A549 (cell line): Measurements from ENCODE around the gene KIF1B.

ENCODE experiments used
- CTCF ChIP-seq: fragments of >200 bp; sonication (Bioruptor Twin); formaldehyde crosslinking; IDR thresholded peaks from 3 replicates; pipeline ENCODE4 v1.5.1; 2016
- HOXB13 ChIP-seq: fragments of 250-450 bp; sonication (Bioruptor Pico); IDR thresholded peaks from 2 replicates; pipeline ENCODE4 v1.5.0; 2020; ENCODE audit warnings: low read depth, mild to moderate bottlenecking, moderate library complexity
- JUN ChIP-seq, 2 experiments: fragments of >200 bp; sonication (Bioruptor Twin); formaldehyde crosslinking; IDR thresholded peaks; 2 replicates in 1 of 2; 3 replicates in 1 of 2; pipeline ENCODE4 v1.6.1; 2016 to 2017
- RAD21 ChIP-seq, 2 experiments: fragments of >200 bp in 1 of 2; sonication (Bioruptor Twin) in 1 of 2; formaldehyde crosslinking in 1 of 2; IDR thresholded peaks in 1 of 2; conservative IDR thresholded peaks in 1 of 2; 2 replicates in 1 of 2; 3 replicates in 1 of 2; pipeline ENCODE4 v1.6.1; 2012 to 2018; ENCODE audit warnings: inconsistent platforms in 1 of 2

GRCh38 chr1:10204003-10204642 lies 6.2 kb upstream of the KIF1B start:
- TF ChIP-seq HOXB13 (CRISPR knock-in tag): no peak
- no peak for TF ChIP-seq JUN (IDR thresholded peaks at IDR 0.05)
- no peak for TF ChIP-seq RAD21 (conservative IDR thresholded peaks at IDR 0.05 in 1 of 2, IDR thresholded peaks at IDR 0.05 in 1 of 2)
- TF ChIP-seq CTCF: no peak
